HEK293 (cell line): ENCODE results near the gene TIMP2.

Source experiments
- GLI4 ChIP-seq: fragments of 450-650 bp; formaldehyde crosslinking; IDR thresholded peaks from 2 replicates; pipeline ENCODE4 v1.5.1; 2016; ENCODE audit warnings: missing biosample characterization, missing genetic modification characterization
- GLIS2 ChIP-seq: fragments of 450-650 bp; formaldehyde crosslinking; IDR thresholded peaks from 2 replicates; pipeline ENCODE4 v1.5.1; 2016; ENCODE audit warnings: missing biosample characterization, missing genetic modification characterization
- HOXC10 ChIP-seq: sonication (generic); formaldehyde crosslinking; IDR thresholded peaks from 2 replicates; pipeline ENCODE4 v1.8.1; 2023; ENCODE audit warnings: mild to moderate bottlenecking, missing genetic modification reagents
- MZF1 ChIP-seq: fragments of 450-650 bp; formaldehyde crosslinking; IDR thresholded peaks from 2 replicates; pipeline ENCODE4 v1.5.1; 2017; ENCODE audit warnings: missing biosample characterization, missing genetic modification characterization, borderline replicate concordance
- PRDM10 ChIP-seq: fragments of 450-650 bp; formaldehyde crosslinking; IDR thresholded peaks from 2 replicates; pipeline ENCODE4 v1.5.1; 2016; ENCODE audit warnings: missing biosample characterization, missing genetic modification characterization
- SCRT2 ChIP-seq: fragments of 450-650 bp; formaldehyde crosslinking; IDR thresholded peaks from 2 replicates; pipeline ENCODE4 v1.5.1; 2016; ENCODE audit warnings: missing biosample characterization, missing genetic modification characterization
- SETDB1 ChIP-seq: IDR thresholded peaks from one replicate; pipeline ENCODE4 v1.6.1; 2017; ENCODE audit warnings: mild to moderate bottlenecking, low read length, moderate library complexity, mixed read lengths; ENCODE audit not compliant: insufficient read length
- SP3 ChIP-seq: fragments of 450-650 bp; formaldehyde crosslinking; IDR thresholded peaks from 2 replicates; pipeline ENCODE4 v1.5.1; 2016; ENCODE audit warnings: missing biosample characterization, missing genetic modification characterization
- TSHZ1 ChIP-seq: fragments of 450-650 bp; formaldehyde crosslinking; IDR thresholded peaks from 2 replicates; pipeline ENCODE4 v1.5.1; 2016; ENCODE audit warnings: missing biosample characterization, missing genetic modification characterization, borderline replicate concordance
- WT1 ChIP-seq: fragments of 450-650 bp; formaldehyde crosslinking; IDR thresholded peaks from 2 replicates; pipeline ENCODE4 v1.5.1; 2016; ENCODE audit warnings: missing biosample characterization, missing genetic modification characterization
- YY2 ChIP-seq: fragments of 450-650 bp; formaldehyde crosslinking; IDR thresholded peaks from 2 replicates; pipeline ENCODE4 v1.5.1; 2016; ENCODE audit warnings: missing biosample characterization, missing genetic modification characterization
- ZBTB1 ChIP-seq: fragments of 450-650 bp; formaldehyde crosslinking; IDR thresholded peaks from 2 replicates; pipeline ENCODE4 v1.5.1; 2016; ENCODE audit warnings: missing biosample characterization, missing genetic modification characterization
- ZBTB20 ChIP-seq: fragments of 450-650 bp; formaldehyde crosslinking; IDR thresholded peaks from 2 replicates; pipeline ENCODE4 v1.5.1; 2016; ENCODE audit warnings: missing biosample characterization, missing genetic modification characterization
- ZNF211 ChIP-seq: fragments of 450-650 bp; formaldehyde crosslinking; IDR thresholded peaks from 2 replicates; pipeline ENCODE4 v1.5.1; 2016; ENCODE audit warnings: low read depth, missing biosample characterization, missing genetic modification characterization
- ZNF280C ChIP-seq: fragments of 450-650 bp; formaldehyde crosslinking; IDR thresholded peaks from 2 replicates; pipeline ENCODE4 v1.5.1; 2016; ENCODE audit warnings: missing biosample characterization, missing genetic modification characterization
- ZNF280D ChIP-seq: fragments of 450-650 bp; formaldehyde crosslinking; IDR thresholded peaks from 2 replicates; pipeline ENCODE4 v1.5.1; 2016; ENCODE audit warnings: missing biosample characterization, missing genetic modification characterization
- ZNF354C ChIP-seq: fragments of 450-650 bp; formaldehyde crosslinking; IDR thresholded peaks from 2 replicates; pipeline ENCODE4 v1.5.1; 2016; ENCODE audit warnings: missing biosample characterization, missing genetic modification characterization, low read depth, borderline replicate concordance
- ZNF366 ChIP-seq: fragments of 450-650 bp; formaldehyde crosslinking; conservative IDR thresholded peaks from 2 replicates; pipeline ENCODE4 v1.5.1; 2016; ENCODE audit warnings: missing biosample characterization, missing genetic modification characterization
- ZNF37A ChIP-seq: fragments of 450-650 bp; IDR thresholded peaks from 2 replicates; pipeline ENCODE4 v1.5.1; 2018; ENCODE audit warnings: missing biosample characterization, missing genetic modification characterization
- ZNF394 ChIP-seq: fragments of 450-650 bp; formaldehyde crosslinking; IDR thresholded peaks from 2 replicates; pipeline ENCODE4 v1.5.1; 2016; ENCODE audit warnings: missing biosample characterization, missing genetic modification characterization, mild to moderate bottlenecking, moderate library complexity, borderline replicate concordance
- ZNF558 ChIP-seq: fragments of 450-650 bp; formaldehyde crosslinking; IDR thresholded peaks from 2 replicates; pipeline ENCODE4 v1.5.1; 2016; ENCODE audit warnings: missing biosample characterization, missing genetic modification characterization
- ZNF600 ChIP-seq: fragments of 450-650 bp; formaldehyde crosslinking; IDR thresholded peaks from 2 replicates; pipeline ENCODE4 v1.5.1; 2016; ENCODE audit warnings: missing biosample characterization, missing genetic modification characterization
- ZNF621 ChIP-seq: fragments of 450-650 bp; formaldehyde crosslinking; IDR thresholded peaks from 2 replicates; pipeline ENCODE4 v1.5.1; 2017; ENCODE audit warnings: missing biosample characterization, missing genetic modification characterization
- ZNF660 ChIP-seq: fragments of 450-650 bp; IDR thresholded peaks from 2 replicates; pipeline ENCODE4 v1.5.1; 2018; ENCODE audit warnings: missing biosample characterization, mild to moderate bottlenecking, missing genetic modification characterization
- ZNF776 ChIP-seq: fragments of 450-650 bp; formaldehyde crosslinking; IDR thresholded peaks from 2 replicates; pipeline ENCODE4 v1.5.0; 2017; ENCODE audit warnings: missing biosample characterization, missing genetic modification characterization, borderline replicate concordance
- ZSCAN5A ChIP-seq: fragments of 450-650 bp; formaldehyde crosslinking; IDR thresholded peaks from 2 replicates; pipeline ENCODE4 v1.5.1; 2016; ENCODE audit warnings: missing biosample characterization, missing genetic modification characterization

TIMP2 gene

GRCh38 chr17:78935419-78936323 lies 10.5 kb upstream of the TIMP2 start (continued):
- no peak for TF ChIP-seq ZNF211 (tag by site-specific recombination)
- peak; percentile 97 for TF ChIP-seq GLIS2
- TF ChIP-seq MZF1, result no peak
- TF ChIP-seq ZNF354C (tag by site-specific recombination), result no peak
- no peak for TF ChIP-seq YY2 (tag by site-specific recombination)
- TF ChIP-seq HOXC10 (CRISPR knock-in tag), result no peak
- no peak for TF ChIP-seq ZNF558 (tag by site-specific recombination)
- TF ChIP-seq ZNF394 (tag by site-specific recombination), result peak; percentile 72; the same call in 1 of the 2 replicates
- no peak; the same call in 1 of the 2 replicates for TF ChIP-seq ZNF660 (tag by site-specific recombination)
- TF ChIP-seq SCRT2 (tag by site-specific recombination), result no peak
- no peak for TF ChIP-seq ZNF621
- no peak for TF ChIP-seq SP3 (tag by site-specific recombination)
- no peak for TF ChIP-seq ZNF280D (tag by site-specific recombination)
- TF ChIP-seq PRDM10 (tag by site-specific recombination), result peak; percentile 57; the same call in 1 of the 2 replicates
- no peak for TF ChIP-seq ZBTB1 (tag by site-specific recombination)
- TF ChIP-seq ZSCAN5A (tag by site-specific recombination), result peak; percentile 61; the same call in 1 of the 2 replicates
- TF ChIP-seq ZNF280C (tag by site-specific recombination), result no peak
- TF ChIP-seq SETDB1, result no peak
- peak; percentile 99 for TF ChIP-seq ZBTB20 (tag by site-specific recombination)
- peak; percentile 62 for TF ChIP-seq ZNF366
- TF ChIP-seq TSHZ1 (tag by site-specific recombination), result peak; percentile 85
- no peak for TF ChIP-seq GLI4 (tag by site-specific recombination)
- peak; percentile 78 for TF ChIP-seq ZNF600 (tag by site-specific recombination)
- TF ChIP-seq ZNF776, result no peak
- no peak for TF ChIP-seq ZNF37A
- TF ChIP-seq WT1 (tag by site-specific recombination), result peak; percentile 58
